Uterine smooth muscle cell (primary cell): ENCODE data around the gene JMJD1C. TPM values are rescaled to one million over a fixed set of nuclear protein-coding genes. Genes with fewer than 3 reads are reported as not detected.

Experiments used
- total RNA-seq: library from RNA; depleted of rRNA; stranded (reverse); fragments of >200 nt; gene quantifications from 2 replicates; pipeline ENCODE4 v1.2.3, GENCODE V29; 2014

The JMJD1C gene
- 111 and 138 TPM in 2 replicates for total RNA-seq

DNA sequence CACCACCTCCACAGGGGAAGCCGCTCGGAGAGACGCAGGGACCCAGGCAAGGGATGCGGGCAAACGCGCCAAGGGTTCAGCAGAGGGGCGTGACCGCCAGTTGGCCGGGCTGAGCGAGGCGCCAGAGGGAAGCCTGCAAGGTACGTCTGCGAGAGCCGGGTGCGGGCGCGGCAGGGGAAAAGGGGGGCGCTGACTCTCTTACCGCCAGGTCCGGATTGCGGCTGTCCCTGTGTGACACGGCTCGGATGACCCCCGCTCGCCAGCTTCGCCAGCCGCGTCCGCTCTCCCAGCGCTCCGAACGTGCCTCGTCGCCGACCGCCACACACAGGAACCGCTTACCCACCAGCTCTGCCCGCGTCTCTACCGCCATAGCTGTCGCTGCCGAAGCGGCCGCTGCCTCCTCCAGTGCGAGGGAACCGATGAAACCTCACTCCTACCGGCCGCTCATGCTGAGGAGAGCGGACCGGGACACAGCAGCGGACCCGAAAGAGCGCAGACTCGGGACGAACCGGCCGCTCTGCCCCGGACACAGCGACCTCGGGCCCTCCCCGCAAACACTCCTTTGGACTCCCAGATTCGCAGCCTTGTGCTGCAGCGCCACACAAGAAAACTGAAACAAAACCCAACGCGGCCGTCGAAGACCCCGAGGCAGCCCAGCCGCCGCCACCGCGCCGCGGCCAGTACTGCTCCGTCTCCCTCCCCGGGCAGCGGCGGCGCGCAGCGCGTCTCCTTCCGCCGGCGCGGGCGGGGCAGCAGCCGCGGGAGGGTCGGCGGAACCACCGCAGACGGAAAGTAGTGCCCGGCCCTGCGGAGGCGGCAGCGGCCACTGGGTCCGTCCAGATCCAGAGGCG is at the start of gene JMJD1C:
Gene JMJD1C, minus strand, starts transcription at position 685 of the 851 bp plus-strand sequence. Its CDS starts 315 bp downstream, at position 370.

DNA sequence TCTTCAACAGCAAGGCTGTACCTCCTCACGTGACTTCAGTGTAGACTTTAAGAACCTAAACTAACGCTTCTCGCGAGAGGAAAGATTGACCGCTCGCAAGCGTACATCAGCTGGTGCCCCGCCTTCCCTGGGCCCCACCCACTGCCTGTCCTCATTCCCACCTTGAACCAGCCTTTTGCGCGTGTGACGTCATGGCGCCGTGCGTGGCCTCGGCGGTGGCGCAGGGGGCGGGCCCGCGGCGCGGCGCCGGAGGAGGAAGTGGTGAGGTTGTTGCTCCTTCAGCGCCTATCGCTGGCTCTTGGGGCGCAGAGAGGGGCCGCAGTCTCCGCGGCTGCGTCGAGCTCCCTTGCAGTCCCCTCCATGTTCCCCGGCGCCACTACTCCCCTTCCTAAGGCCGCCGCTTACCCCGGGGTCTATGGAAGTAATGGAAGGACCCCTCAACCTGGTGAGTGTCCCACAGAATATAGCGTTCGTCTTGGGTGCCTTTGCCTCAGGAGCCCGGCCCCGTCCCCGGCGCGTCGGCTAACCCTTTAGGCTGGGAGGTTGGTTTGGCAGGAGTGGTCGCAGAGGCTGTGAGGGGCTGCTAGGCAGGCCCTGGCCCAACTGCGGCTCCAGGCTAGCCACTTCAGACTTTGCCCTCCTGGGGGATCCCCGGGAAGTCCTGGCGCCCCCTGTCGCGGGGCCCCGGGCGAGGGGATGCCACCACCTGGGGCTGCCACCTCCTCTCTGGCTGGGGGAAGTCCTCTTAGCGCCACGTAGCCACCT is 332.5 kb downstream of the JMJD1C start, which contains the start of gene NRBF2:
Gene NRBF2, plus strand, starts transcription at position 273 of the 765 bp plus-strand sequence. Its CDS starts 143 bp downstream, at position 416.

Other genes with a start within 250 kb of the JMJD1C start
- 51.8 and 63.4 TPM in 2 replicates for gene REEP3, start 55.4 kb upstream of the JMJD1C start, total RNA-seq